Peyer's patch (tissue), 4 donors: ENCODE measurements around the gene CRYL1. TPM values are rescaled to one million over a fixed set of nuclear protein-coding genes. Genes with fewer than 3 reads are reported as not detected.

Experiments used
- DNase-seq, 3 donors: peaks; one replicate each; pipeline ENCODE4 v3.0.0-alpha.2; 2017 to 2019
- H3K27ac ChIP-seq, 4 donors: fragments of 200-600 bp; sonication (generic); one replicate each; pipeline ENCODE4 v1.5.1; 2016 to 2019
- H3K27me3 ChIP-seq, 2 donors: fragments of 200-600 bp; sonication (generic); one replicate each; pipeline ENCODE4 v1.5.1; 2019
- H3K36me3 ChIP-seq, 3 donors: fragments of 200-600 bp; sonication (generic); one replicate each; pipeline ENCODE4 v1.5.1; 2016 to 2019
- H3K4me1 ChIP-seq, 4 donors: fragments of 200-600 bp; sonication (generic); one replicate each; pipeline ENCODE4 v1.5.1; 2016 to 2019
- H3K4me3 ChIP-seq, 4 donors: fragments of 200-600 bp; sonication (generic); 1 replicate in 3 of 4; 2 replicates in 1 of 4; pipeline ENCODE4 v1.5.1; 2016 to 2019; ENCODE audit warnings: mild to moderate bottlenecking in 1 of 4
- H3K9me3 ChIP-seq, 4 donors: fragments of 200-600 bp; sonication (generic); one replicate each; pipeline ENCODE4 v1.5.1; 2016 to 2019; ENCODE audit warnings: mild to moderate bottlenecking in 1 of 4
- CTCF ChIP-seq, 6 experiments: fragments of 450-650 bp in 4 of 6; fragments of 200-600 bp in 2 of 6; sonication (generic) in 1 of 6; IDR thresholded peaks; one replicate each; pipeline ENCODE4 v1.5.1; 2017 to 2019; ENCODE audit warnings: antibody characterized with exemption in 6 of 6, mild to moderate bottlenecking in 3 of 6, moderate library complexity in 1 of 6
- POLR2A ChIP-seq, 2 donors: fragments of 450-650 bp; IDR thresholded peaks; one replicate each; pipeline ENCODE4 v1.5.1; 2017; ENCODE audit warnings: antibody characterized with exemption in 2 of 2, mild to moderate bottlenecking in 2 of 2, moderate library complexity in 2 of 2
- total RNA-seq, 4 donors: library from RNA; depleted of rRNA; stranded (reverse); fragments of >200 nt; gene quantifications; one replicate each; pipeline ENCODE4 v1.1.0, GENCODE V29; 2016

CRYL1 gene
- total RNA-seq, 4 donors from 2014 or later, result 81.7 to 357 (median 299) TPM

GRCh38 chr13:20491926-20492435 lies 33.7 kb downstream of the CRYL1 start:
- no peak for DNase-seq
- H3K4me3 ChIP-seq, result no peak overlapping the region
- H3K27me3 ChIP-seq, result no peaks in the 10 kb centered on the region
- peaks cover 0 to 25% (median 0%) of the 10 kb centered on the region in 3 donors for H3K36me3 ChIP-seq
- peaks cover 0 to 7% (median 0%) of the 10 kb centered on the region in 4 donors for H3K4me1 ChIP-seq
- no peaks in the 10 kb centered on the region for H3K9me3 ChIP-seq
- TF ChIP-seq CTCF (IDR thresholded peaks at IDR 0.05) (no peak), POLR2A (IDR thresholded peaks at IDR 0.05) (no peak)
- H3K27ac ChIP-seq, result no peak overlapping the region

GRCh38 chr13:20489185-20489820 lies 36.4 kb downstream of the CRYL1 start:
- Histone ChIP-seq H3K4me1 (no peaks in the 10 kb centered on the region), H3K36me3 (peaks cover 0 to 32% (median 0%) of the 10 kb centered on the region in 3 donors), H3K4me3 (no peak overlapping the region), H3K27ac (no peak overlapping the region), H3K9me3 (no peaks in the 10 kb centered on the region), H3K27me3 (no peaks in the 10 kb centered on the region)
- TF ChIP-seq POLR2A (IDR thresholded peaks at IDR 0.05) (no peak), CTCF (IDR thresholded peaks at IDR 0.05) (peak in 4 of 6 experiments; percentile 37 to 53 (median 42))
- DNase-seq, result peak in 1 of 3 donors; percentile 63

- Histone ChIP-seq H3K36me3 (peaks cover 0 to 32% (median 0%) of the 10 kb centered on the region in 3 donors), H3K27me3 (no peaks in the 10 kb centered on the region), H3K27ac (no peak overlapping the region), H3K9me3 (no peaks in the 10 kb centered on the region), H3K4me3 (no peak overlapping the region), H3K4me1 (no peaks in the 10 kb centered on the region)
- TF ChIP-seq CTCF (IDR thresholded peaks at IDR 0.05) (no peak), POLR2A (IDR thresholded peaks at IDR 0.05) (no peak)
- no peak for DNase-seq
These were observed 37.7 kb downstream of the CRYL1 start for GRCh38 chr13:20487927-20488326.

- H3K4me3 ChIP-seq, result no peak overlapping the region
These were observed 42.9 kb downstream of the CRYL1 start for GRCh38 chr13:20482787-20483186.

GRCh38 chr13:20482275-20482761 lies 43.3 kb downstream of the CRYL1 start:
- Histone ChIP-seq H3K27me3 (no peaks in the 10 kb centered on the region), H3K36me3 (peaks cover 0 to 9% (median 0%) of the 10 kb centered on the region in 3 donors), H3K27ac (no peak overlapping the region), H3K4me1 (no peaks in the 10 kb centered on the region), H3K4me3 (no peak overlapping the region), H3K9me3 (no peaks in the 10 kb centered on the region)
- no peak for DNase-seq
- TF ChIP-seq POLR2A (IDR thresholded peaks at IDR 0.05) (no peak), CTCF (IDR thresholded peaks at IDR 0.05) (no peak)

More at GRCh38 chr13:20482787-20483186, 42.9 kb downstream of the CRYL1 start:
- H3K4me1 ChIP-seq, result no peaks in the 10 kb centered on the region
- TF ChIP-seq POLR2A (IDR thresholded peaks at IDR 0.05) (no peak), CTCF (IDR thresholded peaks at IDR 0.05) (no peak)
- H3K27ac ChIP-seq, result no peak overlapping the region
- no peak for DNase-seq
- H3K9me3 ChIP-seq, result no peaks in the 10 kb centered on the region
- no peaks in the 10 kb centered on the region for H3K27me3 ChIP-seq
- H3K36me3 ChIP-seq, result peaks cover 0 to 11% (median 0%) of the 10 kb centered on the region in 3 donors
